Right lobe of liver (tissue), 4 donors: ENCODE measurements around the gene AKR1C1.

Source experiments
- CTCF ChIP-seq, 4 donors: fragments of 200-600 bp in 3 of 4; fragments of 450-650 bp in 1 of 4; IDR thresholded peaks; one replicate each; pipeline versions ENCODE4 v1.5.1 to v1.8.0; 2016 to 2022; ENCODE audit warnings: antibody characterized with exemption in 4 of 4, mild to moderate bottlenecking in 2 of 4
- POLR2A ChIP-seq: fragments of 450-650 bp; IDR thresholded peaks from one replicate; pipeline ENCODE4 v1.6.1; 2017; ENCODE audit warnings: antibody characterized with exemption, mild to moderate bottlenecking
- donor health status: DM: no; HTN: no; CAD: no.
- donor health status: DM: no; HTN: no; CAD: no.
- donor health status: DM: no; HTN: yes; CAD: no.

GRCh38 chr10:4984223-4984622 lies 21.0 kb downstream of the AKR1C1 start:
- TF ChIP-seq POLR2A (no peak), CTCF (IDR thresholded peaks at IDR 0.05) (no peak)
